GM12873 (cell line): ENCODE data around the gene PCP2.

ENCODE experiments used
- TF ChIP-seq, protein P1 (sequence below): IDR thresholded peaks from 2 replicates; pipeline ENCODE4 v1.5.1; 2012; ENCODE audit warnings: low read depth, mild to moderate bottlenecking, moderate library complexity, low read length, control low read depth; ENCODE audit not compliant: insufficient read depth; ENCODE audit errors: missing control alignments

The PCP2 gene

DNA sequence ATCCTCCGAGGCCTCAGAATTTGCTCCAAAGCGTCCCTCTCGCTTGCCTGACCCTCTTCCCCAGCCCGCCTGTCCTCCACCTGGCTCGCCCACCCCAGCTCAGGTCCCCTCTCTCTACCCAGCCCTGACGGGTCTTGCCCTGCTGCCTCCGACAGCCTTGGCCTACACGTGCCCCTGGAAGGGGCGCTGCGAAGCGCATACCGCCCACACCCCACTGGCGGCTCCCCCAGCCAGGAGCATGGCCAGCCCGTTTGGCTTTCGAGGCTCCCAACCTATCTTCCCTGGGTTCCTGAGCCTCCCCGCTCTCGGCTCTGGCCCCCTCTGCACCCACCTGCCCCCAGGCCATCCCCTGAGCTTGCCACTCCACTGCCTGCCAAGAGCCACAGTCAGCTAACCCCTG, 8.7 kb downstream of the PCP2 start:
- TF ChIP-seq, protein P1, sequence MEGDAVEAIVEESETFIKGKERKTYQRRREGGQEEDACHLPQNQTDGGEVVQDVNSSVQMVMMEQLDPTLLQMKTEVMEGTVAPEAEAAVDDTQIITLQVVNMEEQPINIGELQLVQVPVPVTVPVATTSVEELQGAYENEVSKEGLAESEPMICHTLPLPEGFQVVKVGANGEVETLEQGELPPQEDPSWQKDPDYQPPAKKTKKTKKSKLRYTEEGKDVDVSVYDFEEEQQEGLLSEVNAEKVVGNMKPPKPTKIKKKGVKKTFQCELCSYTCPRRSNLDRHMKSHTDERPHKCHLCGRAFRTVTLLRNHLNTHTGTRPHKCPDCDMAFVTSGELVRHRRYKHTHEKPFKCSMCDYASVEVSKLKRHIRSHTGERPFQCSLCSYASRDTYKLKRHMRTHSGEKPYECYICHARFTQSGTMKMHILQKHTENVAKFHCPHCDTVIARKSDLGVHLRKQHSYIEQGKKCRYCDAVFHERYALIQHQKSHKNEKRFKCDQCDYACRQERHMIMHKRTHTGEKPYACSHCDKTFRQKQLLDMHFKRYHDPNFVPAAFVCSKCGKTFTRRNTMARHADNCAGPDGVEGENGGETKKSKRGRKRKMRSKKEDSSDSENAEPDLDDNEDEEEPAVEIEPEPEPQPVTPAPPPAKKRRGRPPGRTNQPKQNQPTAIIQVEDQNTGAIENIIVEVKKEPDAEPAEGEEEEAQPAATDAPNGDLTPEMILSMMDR, result no peak

DNA sequence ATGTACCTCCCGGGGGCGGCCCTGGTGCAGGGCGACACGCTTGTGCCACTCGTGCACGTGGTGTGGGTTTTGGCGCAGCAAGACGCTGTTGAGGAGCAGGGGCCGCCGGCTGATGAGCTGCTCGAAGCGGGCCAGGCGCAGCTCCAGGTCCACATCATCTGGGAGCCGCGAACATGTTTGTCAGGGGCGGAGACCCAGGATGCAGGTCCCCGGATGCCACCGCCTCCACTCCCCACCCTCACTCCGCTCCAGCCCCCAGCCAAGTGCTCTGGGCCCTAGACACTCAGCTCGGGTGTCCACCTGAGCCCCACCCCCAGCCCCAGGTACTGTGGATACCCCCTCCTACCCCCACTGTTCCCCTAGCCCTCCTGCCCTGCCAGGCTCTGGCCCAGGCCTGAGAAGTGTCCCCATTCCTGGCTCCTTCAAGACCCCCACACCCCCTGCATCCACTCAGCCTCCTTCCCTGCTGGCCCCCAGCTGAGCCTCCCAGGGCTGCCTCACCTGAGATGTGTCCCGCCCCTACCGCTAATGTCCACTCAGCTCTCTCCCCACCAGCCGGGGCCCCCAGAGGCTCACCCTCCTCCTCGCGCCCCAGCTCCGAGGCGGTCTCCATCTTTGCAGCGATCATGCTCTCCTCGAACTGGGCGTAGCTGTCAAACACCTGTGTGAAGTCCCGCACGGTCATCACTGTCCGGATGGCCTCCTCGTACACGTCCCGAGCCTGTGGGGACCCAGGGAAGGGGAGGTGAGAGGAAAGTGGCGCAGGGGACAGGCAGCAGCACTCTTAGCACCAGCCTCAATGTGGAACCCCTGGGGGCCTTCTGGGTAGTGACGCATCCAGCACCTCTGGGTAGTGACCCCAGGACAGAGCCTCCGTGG, 9.6 kb downstream of the PCP2 start:
- TF ChIP-seq, protein P1, result no peak

DNA sequence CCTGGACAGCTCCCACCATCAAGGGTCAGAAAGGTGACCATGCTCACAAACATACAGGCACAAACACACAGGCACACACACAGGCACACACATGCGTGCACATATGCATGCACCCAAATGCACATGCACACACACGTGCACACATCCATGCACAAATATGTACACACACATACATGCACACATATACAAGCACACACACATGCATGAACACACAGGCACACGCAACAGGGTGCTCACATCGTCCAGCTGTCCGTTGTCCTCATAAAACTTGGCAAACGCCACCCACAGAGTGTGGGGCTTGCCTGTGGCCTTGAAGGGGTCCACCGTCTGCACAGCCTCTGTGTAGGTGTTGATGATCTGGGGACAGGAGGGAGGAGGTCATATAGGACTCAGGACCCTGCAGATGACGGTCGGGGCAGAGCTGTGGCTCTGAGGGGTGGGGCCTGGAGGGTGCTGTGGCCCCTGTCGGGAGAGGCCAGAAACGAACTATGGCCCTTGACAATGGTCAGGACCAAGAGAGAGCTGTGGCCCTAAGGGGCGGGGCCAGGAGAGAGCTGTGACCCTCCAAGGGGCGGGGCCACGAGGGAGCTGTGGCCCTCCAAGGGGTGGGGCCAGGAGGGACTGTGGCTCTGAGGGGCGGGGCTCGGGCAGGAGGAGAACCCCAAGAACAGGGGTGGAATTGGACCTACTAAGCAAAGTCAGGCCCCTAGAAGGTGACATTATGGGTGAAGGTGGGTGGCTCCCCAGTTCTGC, 10.4 kb downstream of the PCP2 start:
- TF ChIP-seq, protein P1, result no peak

DNA sequence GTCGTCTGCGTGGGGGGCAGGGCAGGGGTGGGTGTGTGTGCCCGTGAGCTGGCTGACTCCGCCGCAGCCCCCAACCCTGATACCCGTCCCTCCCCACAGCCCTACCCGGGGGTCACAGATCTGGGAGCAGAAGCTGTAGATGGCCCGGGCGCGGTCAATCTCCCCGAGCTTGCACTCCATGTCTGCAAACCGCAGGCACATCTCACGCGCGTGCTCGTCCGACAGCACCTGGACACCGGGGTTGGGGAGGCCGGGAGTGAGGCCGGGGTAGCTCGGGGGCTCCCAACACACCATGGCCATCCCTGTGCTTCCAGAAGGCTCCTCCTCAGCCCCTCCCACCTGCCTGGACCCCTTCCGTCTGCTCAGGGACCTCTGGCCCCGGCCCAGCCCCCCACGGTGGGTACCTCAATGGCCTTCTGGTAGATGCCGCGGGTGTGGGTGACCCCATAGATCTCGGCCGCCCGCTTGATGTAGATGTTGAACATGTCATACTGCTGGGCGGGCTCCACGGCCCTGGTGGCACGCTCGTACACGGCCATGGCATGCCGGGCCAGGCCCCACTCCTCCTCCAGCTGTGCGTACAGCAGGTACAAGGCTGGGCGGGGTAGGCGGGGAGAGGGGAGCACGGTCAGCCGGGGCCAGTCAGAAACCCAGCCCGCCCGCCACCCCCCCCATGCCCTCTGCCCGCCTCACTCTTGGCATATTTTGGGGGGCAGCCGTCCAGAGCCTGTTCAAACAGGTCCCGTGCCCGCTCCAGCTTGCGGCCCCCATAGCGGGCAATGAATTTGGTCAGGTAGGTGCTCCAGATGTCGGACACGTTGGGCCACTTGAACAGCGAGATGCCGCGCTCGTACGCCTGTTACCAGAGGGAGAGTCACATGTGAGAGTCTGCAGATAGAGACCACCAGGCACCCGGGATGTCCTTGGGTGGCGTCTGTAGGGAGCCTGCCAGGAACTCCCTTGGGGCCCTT, 12.8 kb downstream of the PCP2 start:
- TF ChIP-seq, protein P1, result no peak

DNA sequence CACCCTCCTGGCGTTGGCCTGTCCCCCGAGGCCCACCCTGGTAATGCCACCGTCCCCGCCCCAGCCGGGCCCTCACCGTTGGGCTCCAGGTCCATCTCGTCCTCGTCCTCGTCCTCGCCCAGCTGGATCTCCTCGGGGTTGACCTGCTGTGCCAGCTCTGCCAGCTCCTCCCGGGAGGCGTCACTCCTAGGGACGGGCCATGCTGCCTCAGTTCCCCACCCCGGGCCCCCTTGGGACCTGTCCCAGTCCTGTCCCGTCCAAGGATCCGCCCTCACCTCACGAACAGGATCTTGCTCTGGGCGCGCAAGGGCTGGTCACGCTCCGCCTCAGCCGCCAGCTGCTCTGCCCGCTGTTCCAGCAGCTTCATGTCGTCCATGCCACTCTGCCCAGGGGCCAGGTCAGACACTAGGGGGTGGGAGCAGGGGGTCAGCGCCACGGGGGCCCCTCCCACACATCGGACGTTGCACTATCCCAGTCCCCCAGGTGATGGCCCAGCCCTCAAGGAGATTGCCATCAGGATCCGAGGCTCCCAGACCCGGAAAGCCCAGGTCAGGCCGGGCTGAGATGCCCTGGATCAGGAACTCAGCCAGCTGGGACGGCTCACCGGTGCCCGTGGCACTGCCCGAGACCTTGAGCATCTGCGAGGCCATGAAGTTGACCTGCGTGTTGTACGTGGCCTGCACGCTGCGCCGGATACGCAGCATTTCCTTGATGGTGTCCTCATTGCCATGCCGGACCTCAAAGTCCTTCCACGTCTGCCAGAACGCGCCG, 13.7 kb downstream of the PCP2 start:
- TF ChIP-seq, protein P1, result no peak

DNA sequence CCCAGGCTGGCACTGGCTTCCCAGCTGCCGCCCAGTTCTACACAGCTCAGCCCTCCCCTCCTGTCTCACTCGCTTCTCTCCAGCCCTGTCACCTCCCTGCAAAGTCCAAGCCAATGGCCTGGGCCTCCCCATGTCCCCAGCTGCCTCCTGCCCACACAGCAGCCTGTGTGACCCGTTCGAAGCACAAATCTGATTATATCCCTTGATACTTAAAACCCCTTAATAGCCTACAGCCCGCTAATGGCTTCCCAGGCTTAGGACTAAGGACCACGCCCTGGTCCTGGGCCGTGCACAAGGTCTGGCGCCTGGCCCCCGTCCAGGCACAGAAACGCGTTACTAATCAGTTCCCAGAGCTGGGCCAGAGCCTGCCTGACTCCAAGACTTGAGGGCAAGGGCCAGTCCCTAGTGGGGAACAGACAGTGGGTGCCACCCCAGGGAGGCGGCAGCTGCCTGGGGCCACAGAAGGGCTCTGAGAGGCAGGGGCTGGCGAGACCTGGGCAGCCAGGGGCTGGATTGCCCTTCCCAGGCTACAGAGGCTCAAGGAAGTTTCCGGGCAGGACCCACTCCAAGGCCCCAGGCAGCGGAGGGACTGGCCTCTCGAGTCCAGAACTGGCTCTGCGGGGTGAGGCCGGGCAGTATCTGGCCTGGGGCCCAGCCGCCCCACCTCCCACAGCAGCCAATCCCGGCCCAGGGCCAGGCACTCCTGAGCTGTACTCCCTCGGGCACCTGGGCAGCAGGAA, 14.6 kb downstream of the PCP2 start:
- TF ChIP-seq, protein P1, result no peak
